Activated T-cell treated with anti-CD3 and anti-CD28 coated beads for 4 hours (primary cell): ENCODE data around the gene POLR1H.
"Not testable (repeated sequence)": the region's sequence is repeated elsewhere in the genome, so short reads cannot be mapped to it uniquely, and the experiment has no call there.

Experiments used
- DNase-seq: peaks from one replicate; pipeline ENCODE4 v3.0.0-alpha.2; 2020

Gene POLR1H

GRCh38 chr6:30061092-30061857, at the start of gene POLR1H:
Gene POLR1H (plus strand): TSS chr6:30061265. CDS start chr6:30061525, 260 bp downstream.
- peak; percentile 82 for DNase-seq

- DNase-seq: peak; percentile 42
Measured at GRCh38 chr6:30013291-30013922, 47.7 kb upstream of the POLR1H start.

- no peak for DNase-seq
Measured at GRCh38 chr6:30019819-30020218, 41.2 kb upstream of the POLR1H start.

GRCh38 chr6:30020626-30021025, 40.4 kb upstream of the POLR1H start:
- no peak for DNase-seq

- no peak for DNase-seq
Measured at GRCh38 chr6:30022189-30022588, 38.9 kb upstream of the POLR1H start.

GRCh38 chr6:30022712-30023111, 38.4 kb upstream of the POLR1H start:
- not testable (repeated sequence) for DNase-seq

GRCh38 chr6:30025186-30025585, 35.9 kb upstream of the POLR1H start:
- DNase-seq: no peak

- DNase-seq: no peak
Measured at GRCh38 chr6:30029588-30029987, 31.5 kb upstream of the POLR1H start.

GRCh38 chr6:30031381-30031780, 29.7 kb upstream of the POLR1H start:
- DNase-seq: no peak

- not testable (repeated sequence) for DNase-seq
Measured at GRCh38 chr6:30033440-30033839, 27.6 kb upstream of the POLR1H start.

- DNase-seq: no peak
Measured at GRCh38 chr6:30035784-30036183, 25.3 kb upstream of the POLR1H start.

- DNase-seq: no peak
Measured at GRCh38 chr6:30037182-30037788, 23.8 kb upstream of the POLR1H start.

GRCh38 chr6:30041221-30041620, 19.8 kb upstream of the POLR1H start:
- no peak for DNase-seq

GRCh38 chr6:30041821-30042220, 19.2 kb upstream of the POLR1H start:
- DNase-seq: no peak

GRCh38 chr6:30042476-30042875, 18.6 kb upstream of the POLR1H start:
- DNase-seq: no peak

- DNase-seq: no peak
Measured at GRCh38 chr6:30042914-30043313, 18.2 kb upstream of the POLR1H start.

GRCh38 chr6:30043744-30044143, 17.3 kb upstream of the POLR1H start:
- no peak for DNase-seq

- no peak for DNase-seq
Measured at GRCh38 chr6:30044630-30045029, 16.4 kb upstream of the POLR1H start.

- DNase-seq: no peak
Measured at GRCh38 chr6:30047220-30047619, 13.8 kb upstream of the POLR1H start.

GRCh38 chr6:30053682-30054081, 7.4 kb upstream of the POLR1H start:
- no peak for DNase-seq

GRCh38 chr6:30055513-30055912, 5.6 kb upstream of the POLR1H start:
- no peak for DNase-seq

- no peak for DNase-seq
Measured at GRCh38 chr6:30060606-30061091, 416 bp upstream of the POLR1H start.

- no peak for DNase-seq
Measured at GRCh38 chr6:30061858-30062458, 893 bp downstream of the POLR1H start.
